Measurements from ENCODE around the gene BFSP1. TPM values are rescaled to one million over a fixed set of nuclear protein-coding genes. Genes with fewer than 3 reads are reported as not detected.

The BFSP1 gene
- total and polyA plus RNA-seq, 2 donors from 2014 or later, result 1.3 to 2.1 TPM

DNA sequence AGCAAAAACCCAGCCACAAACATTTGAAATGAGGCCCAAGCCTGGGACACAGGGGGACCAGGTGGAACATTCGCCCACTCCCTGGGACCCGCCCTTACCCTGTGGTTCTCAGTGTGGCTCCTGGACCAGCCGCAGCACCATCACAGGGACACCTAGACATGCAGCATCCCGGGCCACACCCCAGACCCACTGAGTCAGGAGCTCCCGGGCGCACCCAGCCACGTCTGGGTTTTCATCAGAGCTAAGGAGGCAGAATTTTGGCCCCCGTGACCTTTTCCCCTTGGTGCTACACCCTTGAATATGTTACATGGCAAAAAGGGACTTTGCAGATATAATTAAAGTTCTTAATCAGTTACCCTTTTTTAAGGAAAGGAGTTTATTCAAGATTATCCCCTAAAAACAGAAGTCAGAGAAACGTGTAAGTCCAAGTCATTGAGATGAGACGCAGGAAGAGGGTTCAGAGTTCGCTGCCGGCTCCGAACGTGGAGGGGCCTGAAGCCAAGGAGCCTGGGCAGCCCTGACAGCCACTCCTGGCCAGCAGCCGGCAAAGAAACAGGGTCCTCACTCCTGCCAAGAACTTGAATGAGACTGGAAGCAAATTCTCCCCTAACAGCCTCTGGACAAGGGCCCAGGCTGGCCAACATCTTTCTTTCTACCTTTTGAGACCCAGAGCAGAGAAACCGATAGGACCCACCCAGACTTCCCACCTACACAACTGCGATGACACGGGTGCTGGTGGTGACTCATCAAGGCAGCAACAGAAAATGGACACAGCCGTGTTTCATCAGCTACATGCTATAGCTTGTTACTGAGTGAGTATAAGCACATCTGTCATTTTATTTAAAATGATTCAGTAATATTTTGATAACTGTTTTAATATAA, 25.3 kb downstream of the BFSP1 start:
- H3K4me3 ChIP-seq (ENCODE audit: low read length in 3 of 3), result peak overlapping the region in 1 of 3 donors; percentile 76
- H3K36me3 ChIP-seq (ENCODE audit: control insufficient read depth in 2 of 3, insufficient read depth in 3 of 3, low read length in 3 of 3), result no peaks in the 10 kb centered on the region
- H3K27me3 ChIP-seq (ENCODE audit: control insufficient read depth, insufficient read depth, low read length), result no peaks in the 10 kb centered on the region
- DNase-seq (peak in 2 of 5 donors; percentile 45 to 69), FAIRE-seq (no peak)
- peaks cover 0 to 3% (median 0%) of the 10 kb centered on the region in 3 donors for H3K4me1 ChIP-seq (ENCODE audit: control insufficient read depth in 2 of 3, insufficient read depth in 2 of 3, low read depth in 1 of 3, low read length in 3 of 3)
- intact Hi-C loops (cut with DNase I), result loop anchor here (10.0 kb wide), 1 partner anchor 499 kb away; no protein-coding TSS in a partner anchor
- no peaks in the 10 kb centered on the region for H3K9me3 ChIP-seq (ENCODE audit: control insufficient read depth in 2 of 3, insufficient read depth in 1 of 3, low read length in 3 of 3)
- TF ChIP-seq CTCF (IDR thresholded peaks at IDR 0.05; ENCODE audit: borderline replicate concordance, extremely low read depth, insufficient read depth), result no peak
- no peak overlapping the region for H3K27ac ChIP-seq (ENCODE audit: low read depth in 2 of 2, low read length in 2 of 2)
- peak overlapping the region in 1 of 3 donors; percentile 56 for H3K9ac ChIP-seq (ENCODE audit: low read length in 3 of 3)

GRCh38 chr20:17504898-17505635, 26.1 kb downstream of the BFSP1 start:
- Histone ChIP-seq H3K4me1 (ENCODE audit: control insufficient read depth in 2 of 3, insufficient read depth in 2 of 3, low read depth in 1 of 3, low read length in 3 of 3) (peaks cover 0 to 3% (median 0%) of the 10 kb centered on the region in 3 donors), H3K27me3 (ENCODE audit: control insufficient read depth, insufficient read depth, low read length) (no peaks in the 10 kb centered on the region), H3K9me3 (ENCODE audit: control insufficient read depth in 2 of 3, insufficient read depth in 1 of 3, low read length in 3 of 3) (no peaks in the 10 kb centered on the region), H3K4me3 (ENCODE audit: low read length in 3 of 3) (peak overlapping the region; percentile 41 to 76 (median 63)), H3K9ac (ENCODE audit: low read length in 3 of 3) (peak overlapping the region; percentile 43 to 72 (median 56)), H3K27ac (ENCODE audit: low read depth in 2 of 2, low read length in 2 of 2) (no peak overlapping the region), H3K36me3 (ENCODE audit: control insufficient read depth in 2 of 3, insufficient read depth in 3 of 3, low read length in 3 of 3) (no peaks in the 10 kb centered on the region)
- FAIRE-seq (peak; percentile 81), DNase-seq (peak; percentile 49 to 85 (median 75))
- intact Hi-C loops (cut with DNase I), result loop anchor here (10.0 kb wide), 1 partner anchor 500 kb away; no protein-coding TSS in a partner anchor
- TF ChIP-seq CTCF (IDR thresholded peaks at IDR 0.05; ENCODE audit: borderline replicate concordance, extremely low read depth, insufficient read depth), result peak; percentile 52

DNA sequence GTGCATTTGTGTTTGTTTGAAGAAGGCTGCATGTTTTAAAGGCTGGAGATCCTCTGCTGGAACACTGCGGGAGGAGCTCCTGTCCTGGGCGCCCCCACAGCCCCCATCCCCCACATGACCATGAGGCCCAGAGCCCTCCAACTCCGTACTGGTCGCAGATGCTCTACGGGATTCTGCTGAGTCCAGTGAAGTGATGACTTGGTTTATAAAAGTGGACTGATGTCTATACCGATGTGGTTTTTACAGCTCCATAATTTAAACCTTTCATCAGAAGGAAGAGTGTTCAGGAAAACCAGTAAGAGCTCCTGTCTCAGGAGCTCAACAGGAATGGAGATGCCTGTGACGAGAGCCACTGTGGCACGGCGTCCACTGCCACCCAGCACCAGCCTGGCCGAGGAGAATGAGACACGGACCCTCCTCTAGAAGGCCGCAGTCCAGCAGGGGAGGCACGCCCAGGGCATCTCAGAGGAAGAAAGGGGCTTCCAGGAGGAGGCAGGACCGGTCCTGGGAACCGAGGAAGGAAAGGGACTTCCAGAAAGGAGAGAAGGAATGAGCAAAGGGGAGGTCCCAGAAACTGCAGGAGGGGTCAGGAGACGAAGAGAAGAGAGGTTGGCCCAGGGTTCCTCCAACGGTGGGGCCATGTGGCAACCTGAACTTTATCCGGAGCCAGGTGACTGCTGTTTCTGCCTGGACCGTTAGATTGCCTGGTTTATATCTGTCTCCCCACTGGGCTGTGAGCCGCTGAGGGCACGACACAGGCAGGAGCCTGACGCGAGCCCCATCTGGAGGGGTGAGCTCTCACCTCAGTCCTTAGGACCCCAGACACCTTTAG, 26.9 kb downstream of the BFSP1 start:
- no peak for TF ChIP-seq CTCF (IDR thresholded peaks at IDR 0.05; ENCODE audit: borderline replicate concordance, extremely low read depth, insufficient read depth)
- H3K27me3 ChIP-seq (ENCODE audit: control insufficient read depth, insufficient read depth, low read length), result no peaks in the 10 kb centered on the region
- DNase-seq, result peak in 1 of 5 donors; percentile 61
- intact Hi-C loops (cut with DNase I), result loop anchor here (10.0 kb wide), 1 partner anchor 501 kb away; no protein-coding TSS in a partner anchor
- H3K9me3 ChIP-seq (ENCODE audit: control insufficient read depth in 2 of 3, insufficient read depth in 1 of 3, low read length in 3 of 3), result no peaks in the 10 kb centered on the region
- H3K27ac ChIP-seq (ENCODE audit: low read depth in 2 of 2, low read length in 2 of 2), result no peak overlapping the region
- peak overlapping the region in 1 of 3 donors; percentile 72 for H3K9ac ChIP-seq (ENCODE audit: low read length in 3 of 3)
- no peaks in the 10 kb centered on the region for H3K36me3 ChIP-seq (ENCODE audit: control insufficient read depth in 2 of 3, insufficient read depth in 3 of 3, low read length in 3 of 3)
- peak overlapping the region in 2 of 3 donors; percentile 40 to 76 for H3K4me3 ChIP-seq (ENCODE audit: low read length in 3 of 3)
- peaks cover 0 to 3% (median 0%) of the 10 kb centered on the region in 3 donors for H3K4me1 ChIP-seq (ENCODE audit: control insufficient read depth in 2 of 3, insufficient read depth in 2 of 3, low read depth in 1 of 3, low read length in 3 of 3)
- no peak for FAIRE-seq

All from kidney (tissue), 14 donors.